ENCODE measurements around the gene ZNF92. TPM values are rescaled to one million over a fixed set of nuclear protein-coding genes. Genes with fewer than 3 reads are reported as not detected.
A peak's percentile ranks its signal among the peaks of the same experiment; 100 is the strongest.
"Not testable (repeated sequence)": the region's sequence is repeated elsewhere in the genome, so short reads cannot be mapped to it uniquely, and the experiment has no call there.

ZNF92 gene
- total RNA-seq: 14.7 and 16.6 TPM in 2 replicates

- Mint-ChIP-seq H3K4me1 (ENCODE audit: low read depth) (peaks cover 34% of the 10 kb centered on the region), H3K36me3 (ENCODE audit: low read depth) (peaks cover 26% of the 10 kb centered on the region), H3K27me3 (ENCODE audit: insufficient read depth) (no peaks in the 10 kb centered on the region), H3K4me3 (peak within 1 kb of the TSS; percentile 98), H3K27ac (peak within 1 kb of the TSS; percentile 93), H3K9me3 (no peaks in the 10 kb centered on the region)
- intact Hi-C loops (cut with micrococcal nuclease): loop anchor here (1.0 to 10.0 kb wide), 13 partner anchors 157 to 1929 kb away; partner anchors contain the start of genes ERV3-1, VKORC1L1, ZNF107 and ZNF138
- peak; percentile 95 for DNase-seq (ENCODE audit: low spot score)
Measured at GRCh38 chr7:65373608-65374351, at the start of gene ZNF92. Gene ZNF92, plus strand, starts transcription at chr7:65373855. Its CDS starts 143 bp downstream, at chr7:65373998.

DNA sequence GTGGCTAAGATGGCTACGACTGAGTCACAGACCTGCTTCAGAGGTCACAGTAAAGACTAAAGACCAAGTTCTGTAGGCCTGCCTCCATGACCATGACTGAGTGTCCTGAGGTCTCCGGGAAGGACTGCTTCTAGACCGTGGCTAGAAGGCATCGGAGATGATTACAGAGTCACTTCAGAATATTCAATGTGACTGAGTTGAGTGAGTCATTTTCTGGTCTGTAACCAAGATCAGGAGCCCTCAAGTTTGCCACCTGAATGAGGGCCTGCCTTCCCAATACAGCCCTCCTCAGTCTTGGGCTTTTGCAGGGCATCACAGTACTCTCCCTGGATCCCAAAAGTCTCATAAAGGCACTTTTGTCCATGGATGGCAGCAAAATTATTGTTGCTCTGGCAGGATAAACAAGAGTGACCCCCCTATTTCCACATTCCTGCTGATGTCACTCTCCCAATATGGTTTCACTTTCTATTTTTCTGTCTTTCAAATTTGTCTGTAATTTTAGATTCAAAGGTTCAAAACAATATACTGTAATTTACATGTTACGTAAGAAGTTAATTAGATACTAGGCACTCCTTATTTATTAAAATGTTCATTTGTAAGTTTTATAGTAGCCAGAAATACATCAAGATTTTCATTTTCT, 47.7 kb upstream of the ZNF92 start:
- Mint-ChIP-seq H3K4me3 (no peak overlapping the region), H3K9me3 (no peaks in the 10 kb centered on the region), H3K27me3 (ENCODE audit: insufficient read depth) (no peaks in the 10 kb centered on the region), H3K27ac (no peak overlapping the region), H3K4me1 (ENCODE audit: low read depth) (no peaks in the 10 kb centered on the region), H3K36me3 (ENCODE audit: low read depth) (no peaks in the 10 kb centered on the region)
- intact Hi-C loops (cut with micrococcal nuclease): no loop called here
- no peak for DNase-seq (ENCODE audit: low spot score)

GRCh38 chr7:65338346-65338745, 35.3 kb upstream of the ZNF92 start:
- no peak overlapping the region for H3K27ac Mint-ChIP-seq
- no peaks in the 10 kb centered on the region for H3K4me1 Mint-ChIP-seq (ENCODE audit: low read depth)
- H3K4me3 Mint-ChIP-seq: no peak overlapping the region
- no peak for DNase-seq (ENCODE audit: low spot score)
- H3K27me3 Mint-ChIP-seq (ENCODE audit: insufficient read depth): no peaks in the 10 kb centered on the region
- peaks cover 3% of the 10 kb centered on the region for H3K9me3 Mint-ChIP-seq
- H3K36me3 Mint-ChIP-seq (ENCODE audit: low read depth): no peaks in the 10 kb centered on the region
- intact Hi-C loops (cut with micrococcal nuclease): no loop called here

- Mint-ChIP-seq H3K27ac (no peak overlapping the region), H3K9me3 (no peaks in the 10 kb centered on the region), H3K36me3 (ENCODE audit: low read depth) (no peaks in the 10 kb centered on the region), H3K4me1 (ENCODE audit: low read depth) (no peaks in the 10 kb centered on the region), H3K4me3 (no peak overlapping the region), H3K27me3 (ENCODE audit: insufficient read depth) (no peaks in the 10 kb centered on the region)
- intact Hi-C loops (cut with micrococcal nuclease): no loop called here
- no peak for DNase-seq (ENCODE audit: low spot score)
Measured at GRCh38 chr7:65339257-65339656, 34.4 kb upstream of the ZNF92 start.

DNA sequence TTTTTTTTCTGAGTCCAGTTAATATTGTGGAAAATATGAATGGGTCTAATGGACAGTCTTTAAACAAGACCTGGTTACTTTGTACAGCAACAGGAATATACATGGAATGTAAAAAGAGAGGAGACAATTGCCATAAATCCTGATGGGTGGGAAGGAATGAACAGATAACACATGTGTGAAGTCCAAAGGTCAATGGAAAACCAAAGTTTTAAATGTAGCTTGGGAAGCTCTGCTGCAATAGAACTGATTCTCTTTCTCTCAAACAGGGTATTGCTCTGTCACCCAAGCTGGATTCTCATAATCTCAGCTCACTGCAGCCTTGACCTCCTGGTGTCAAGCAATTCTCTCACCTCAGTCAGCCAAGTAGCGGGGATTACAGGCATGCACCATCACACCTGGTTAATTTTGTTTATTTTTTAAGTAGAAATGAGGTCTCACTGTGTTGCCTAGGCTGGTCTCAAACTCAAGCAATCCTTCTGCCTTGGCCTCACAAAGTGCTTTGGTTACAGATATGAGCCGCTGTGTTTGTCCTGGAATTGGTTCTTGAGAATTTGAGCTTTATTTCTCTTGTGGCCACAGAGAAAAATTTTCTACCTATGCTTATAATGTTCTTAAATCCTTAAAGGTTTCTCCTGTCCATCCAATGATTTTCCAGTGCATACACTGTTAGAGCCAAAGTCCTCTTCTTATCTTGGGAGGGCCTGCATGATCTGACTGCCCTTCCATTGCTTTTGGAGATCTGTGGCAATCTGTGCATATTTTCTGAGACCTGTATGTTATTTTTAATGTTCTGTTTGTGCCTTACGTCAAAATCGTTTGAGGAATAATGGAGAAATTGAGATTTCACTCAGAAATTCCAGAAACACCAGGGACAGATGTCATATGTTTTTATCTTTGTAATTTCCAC, 30.7 kb upstream of the ZNF92 start:
- Mint-ChIP-seq H3K4me1 (ENCODE audit: low read depth) (no peaks in the 10 kb centered on the region), H3K36me3 (ENCODE audit: low read depth) (no peaks in the 10 kb centered on the region), H3K27ac (no peak overlapping the region), H3K4me3 (no peak overlapping the region), H3K27me3 (ENCODE audit: insufficient read depth) (peaks cover 8% of the 10 kb centered on the region), H3K9me3 (no peaks in the 10 kb centered on the region)
- intact Hi-C loops (cut with micrococcal nuclease): no loop called here
- DNase-seq (ENCODE audit: low spot score): no peak

DNA sequence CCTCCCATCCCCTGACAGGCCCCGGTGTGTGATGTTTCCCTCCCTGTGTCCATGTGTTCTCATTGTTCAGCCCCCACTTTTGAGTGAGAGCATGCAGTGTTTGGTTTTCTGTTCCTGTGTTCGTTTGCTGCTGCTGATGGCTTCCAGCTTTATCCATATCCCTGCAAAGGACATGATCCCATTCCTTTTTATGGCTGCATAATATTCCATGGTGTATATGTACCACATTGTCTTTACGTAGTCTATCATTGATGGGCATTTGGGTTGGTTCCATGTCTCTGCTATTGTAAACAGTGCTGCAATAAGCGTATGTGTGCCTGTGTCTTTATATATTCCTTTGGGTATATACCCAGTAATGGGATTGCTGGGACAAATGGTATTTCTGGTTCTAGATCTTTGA, 29.1 kb upstream of the ZNF92 start:
- intact Hi-C loops (cut with micrococcal nuclease); H3K4me3 Mint-ChIP-seq; H3K27ac Mint-ChIP-seq; DNase-seq (ENCODE audit: low spot score); H3K4me1 Mint-ChIP-seq (ENCODE audit: low read depth); H3K9me3 Mint-ChIP-seq; H3K36me3 Mint-ChIP-seq (ENCODE audit: low read depth): not testable (repeated sequence)
- peaks cover 10% of the 10 kb centered on the region for H3K27me3 Mint-ChIP-seq (ENCODE audit: insufficient read depth)

- Mint-ChIP-seq H3K36me3 (ENCODE audit: low read depth) (no peaks in the 10 kb centered on the region), H3K4me3 (no peak overlapping the region), H3K9me3 (peaks cover 2% of the 10 kb centered on the region), H3K27me3 (ENCODE audit: insufficient read depth) (no peaks in the 10 kb centered on the region), H3K4me1 (ENCODE audit: low read depth) (no peaks in the 10 kb centered on the region), H3K27ac (no peak overlapping the region)
- DNase-seq (ENCODE audit: low spot score): no peak
- intact Hi-C loops (cut with micrococcal nuclease): no loop called here
Measured at GRCh38 chr7:65354263-65354662, 19.4 kb upstream of the ZNF92 start.

- intact Hi-C loops (cut with micrococcal nuclease): loop anchor here (5.0 to 10.0 kb wide), 5 partner anchors 382 to 1932 kb away; partner anchors contain the start of genes ZNF107 and ZNF680
Measured at GRCh38 chr7:65369843-65370242, 3.8 kb upstream of the ZNF92 start.

DNA sequence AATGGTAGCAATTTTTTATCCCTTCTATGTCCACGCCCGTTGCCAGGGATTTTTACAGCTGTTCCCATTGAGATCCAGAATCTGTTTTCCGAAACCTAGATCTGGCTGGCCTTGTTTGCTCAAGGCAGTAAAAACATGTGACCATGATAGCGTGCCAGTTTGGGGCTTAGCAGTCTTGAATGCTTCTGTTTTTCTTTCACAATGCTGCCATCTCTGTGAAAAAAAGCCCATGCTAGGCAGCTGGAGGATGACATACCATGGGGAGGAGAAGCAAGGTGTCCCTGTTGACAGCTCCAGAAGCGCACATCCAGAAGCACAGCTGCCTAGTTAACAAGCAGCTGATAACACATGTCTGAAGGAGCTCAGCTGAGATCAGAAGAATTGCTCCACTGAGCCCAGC, 2.2 kb upstream of the ZNF92 start:
- H3K4me3 Mint-ChIP-seq: no peak overlapping the region
- no peak overlapping the region for H3K27ac Mint-ChIP-seq
- no peaks in the 10 kb centered on the region for H3K9me3 Mint-ChIP-seq
- no peaks in the 10 kb centered on the region for H3K27me3 Mint-ChIP-seq (ENCODE audit: insufficient read depth)
- peaks cover 9% of the 10 kb centered on the region for H3K36me3 Mint-ChIP-seq (ENCODE audit: low read depth)
- peaks cover 24% of the 10 kb centered on the region for H3K4me1 Mint-ChIP-seq (ENCODE audit: low read depth)
- no peak for DNase-seq (ENCODE audit: low spot score)
- intact Hi-C loops (cut with micrococcal nuclease): loop anchor here (5.0 to 10.0 kb wide), 5 partner anchors 381 to 1931 kb away; partner anchors contain the start of genes ZNF107 and ZNF680

More at GRCh38 chr7:65369843-65370242, 3.8 kb upstream of the ZNF92 start:
- Mint-ChIP-seq H3K36me3 (ENCODE audit: low read depth) (peaks cover 4% of the 10 kb centered on the region), H3K27me3 (ENCODE audit: insufficient read depth) (no peaks in the 10 kb centered on the region), H3K27ac (no peak overlapping the region), H3K4me3 (no peak overlapping the region), H3K9me3 (no peaks in the 10 kb centered on the region), H3K4me1 (ENCODE audit: low read depth) (peaks cover 15% of the 10 kb centered on the region)
- no peak for DNase-seq (ENCODE audit: low spot score)

- no peaks in the 10 kb centered on the region for H3K9me3 Mint-ChIP-seq
- DNase-seq (ENCODE audit: low spot score): no peak
- intact Hi-C loops (cut with micrococcal nuclease): loop anchor here (10.0 kb wide), 1 partner anchor 1115 kb away; no protein-coding TSS in a partner anchor
- H3K27me3 Mint-ChIP-seq (ENCODE audit: insufficient read depth): no peaks in the 10 kb centered on the region
- peaks cover 48% of the 10 kb centered on the region for H3K36me3 Mint-ChIP-seq (ENCODE audit: low read depth)
- no peak overlapping the region for H3K4me3 Mint-ChIP-seq
- H3K4me1 Mint-ChIP-seq (ENCODE audit: low read depth): peaks cover 54% of the 10 kb centered on the region
- H3K27ac Mint-ChIP-seq: no peak overlapping the region
Measured at GRCh38 chr7:65379318-65379717, 5.7 kb downstream of the ZNF92 start.

DNA sequence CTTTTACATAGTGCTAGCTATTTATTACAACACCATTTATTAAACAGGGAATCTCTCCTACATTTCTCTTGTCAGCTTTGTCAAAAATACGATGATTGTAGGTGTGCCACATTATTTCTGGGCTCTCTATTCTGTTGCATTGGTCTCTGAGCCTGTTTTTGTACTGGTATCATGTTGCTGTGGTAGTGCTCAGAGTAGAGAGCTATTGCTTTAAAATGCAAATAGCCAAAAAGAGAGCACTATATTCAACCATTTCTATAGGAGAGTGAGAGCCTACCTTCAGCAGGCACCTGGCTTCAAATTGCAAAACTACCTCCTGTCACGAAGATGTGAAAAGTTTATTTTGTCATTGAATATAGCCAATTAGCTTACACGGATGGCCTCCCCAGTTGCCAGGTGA, 8.1 kb downstream of the ZNF92 start:
- DNase-seq (ENCODE audit: low spot score): no peak
- Mint-ChIP-seq H3K4me3 (no peak overlapping the region), H3K9me3 (peaks cover 4% of the 10 kb centered on the region), H3K27ac (no peak overlapping the region), H3K36me3 (ENCODE audit: low read depth) (peaks cover 50% of the 10 kb centered on the region), H3K4me1 (ENCODE audit: low read depth) (peaks cover 43% of the 10 kb centered on the region), H3K27me3 (ENCODE audit: insufficient read depth) (no peaks in the 10 kb centered on the region)
- intact Hi-C loops (cut with micrococcal nuclease): no loop called here

GRCh38 chr7:65382452-65382851, 8.8 kb downstream of the ZNF92 start:
- H3K4me1 Mint-ChIP-seq (ENCODE audit: low read depth): peaks cover 38% of the 10 kb centered on the region
- DNase-seq (ENCODE audit: low spot score): no peak
- H3K9me3 Mint-ChIP-seq: peaks cover 4% of the 10 kb centered on the region
- peaks cover 49% of the 10 kb centered on the region for H3K36me3 Mint-ChIP-seq (ENCODE audit: low read depth)
- no peak overlapping the region for H3K27ac Mint-ChIP-seq
- intact Hi-C loops (cut with micrococcal nuclease): no loop called here
- no peaks in the 10 kb centered on the region for H3K27me3 Mint-ChIP-seq (ENCODE audit: insufficient read depth)
- H3K4me3 Mint-ChIP-seq: no peak overlapping the region
